GM20431 (cell line): ENCODE measurements around the gene ATL2.
"Not testable (repeated sequence)": the region's sequence is repeated elsewhere in the genome, so short reads cannot be mapped to it uniquely, and the experiment has no call there.

Experiments used
- in situ Hi-C: fragments of 300-500 bp; cut with MseI, MboI; formaldehyde crosslinking; loops from one replicate; pipeline ENCODE4 v1.15.0; 2020; ENCODE audit warnings: low sequenced_read_pairs; ENCODE audit not compliant: unreplicated experiment

ATL2 gene

GRCh38 chr2:38394041-38394440 is 17.0 kb upstream of the ATL2 start:
- in situ Hi-C loops, result no loop called here

DNA sequence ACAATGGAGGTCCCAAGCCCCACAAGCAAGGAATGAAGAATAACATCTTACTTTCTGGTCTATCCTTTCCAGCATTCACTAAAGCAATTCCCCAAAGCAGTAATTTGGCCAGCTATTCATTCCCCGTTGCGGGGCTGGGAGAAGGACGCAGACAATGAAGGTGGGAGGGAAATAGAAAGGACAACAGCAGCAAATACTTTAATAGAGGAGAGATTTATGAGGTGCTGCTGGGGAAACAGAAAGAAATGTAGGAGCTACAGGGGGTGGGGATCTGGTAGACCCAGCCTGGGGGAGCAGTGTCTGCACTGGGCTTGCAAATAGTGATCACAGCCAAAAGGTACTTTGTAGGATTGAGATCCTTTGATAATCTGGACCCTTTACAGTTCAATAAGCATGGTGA is 13.9 kb upstream of the ATL2 start:
- in situ Hi-C loops, result no loop called here

GRCh38 chr2:38387887-38388286 is 10.8 kb upstream of the ATL2 start:
- in situ Hi-C loops, result no loop called here

GRCh38 chr2:38386821-38387220 is 9.7 kb upstream of the ATL2 start:
- in situ Hi-C loops, result no loop called here

- in situ Hi-C loops, result no loop called here
Measured at GRCh38 chr2:38386377-38386776, 9.3 kb upstream of the ATL2 start.

DNA sequence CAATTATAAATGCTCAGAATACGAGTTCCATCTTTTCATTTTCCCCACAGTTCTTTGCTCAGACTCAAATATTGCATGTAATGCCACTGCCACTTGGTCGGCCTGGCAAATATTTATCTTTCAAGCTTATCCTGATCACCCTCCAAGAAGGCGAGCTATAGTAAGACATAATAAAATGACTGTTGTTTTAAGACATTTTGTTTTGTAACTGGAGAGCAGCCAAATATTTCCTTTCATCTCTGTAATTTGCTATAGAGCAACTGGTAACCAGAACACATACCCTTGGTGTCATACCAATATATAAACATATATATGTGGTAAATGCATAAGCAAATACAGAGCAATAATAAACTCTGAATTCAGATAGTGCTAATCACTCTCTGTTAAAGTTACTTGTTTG is 7.3 kb upstream of the ATL2 start:
- in situ Hi-C loops, result no loop called here

GRCh38 chr2:38383741-38384140 is 6.7 kb upstream of the ATL2 start:
- in situ Hi-C loops, result not testable (repeated sequence)

GRCh38 chr2:38381381-38382143 is 4.5 kb upstream of the ATL2 start:
- in situ Hi-C loops, result no loop called here

DNA sequence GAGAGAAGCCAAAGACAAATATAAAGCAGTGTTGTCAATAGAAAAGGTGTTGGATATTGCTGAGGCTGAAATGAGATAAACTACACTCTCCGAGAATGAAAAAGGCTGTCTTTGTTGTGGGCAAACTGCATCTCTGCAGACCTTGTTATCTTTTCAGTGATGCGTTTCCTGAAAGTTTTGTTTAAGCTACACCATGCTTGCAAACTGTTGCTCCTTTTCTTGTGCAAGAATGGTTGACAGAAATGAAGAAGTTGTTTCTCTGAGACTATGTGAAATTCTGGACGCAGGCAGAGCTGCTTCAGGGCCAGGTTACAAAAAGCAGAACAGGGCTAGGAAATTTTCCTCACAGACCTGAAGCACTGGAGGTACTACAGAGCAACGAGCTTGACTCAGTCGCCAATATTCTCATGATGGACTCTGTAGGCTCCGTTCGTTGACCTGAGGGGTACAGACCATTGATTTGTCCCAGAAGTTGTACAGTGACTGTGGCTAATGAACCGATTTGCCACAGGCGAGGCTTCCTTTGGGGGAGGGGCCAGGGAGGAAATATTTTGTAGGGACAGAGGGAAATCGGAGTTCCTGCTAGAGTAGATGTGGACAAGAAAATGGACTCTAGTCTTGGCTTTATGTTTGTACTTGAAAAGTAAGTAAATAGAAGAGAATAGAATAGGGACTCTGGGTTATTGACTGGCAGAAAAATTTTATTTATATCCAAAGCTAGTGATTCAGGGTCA is 3.5 kb upstream of the ATL2 start:
- in situ Hi-C loops, result no loop called here

DNA sequence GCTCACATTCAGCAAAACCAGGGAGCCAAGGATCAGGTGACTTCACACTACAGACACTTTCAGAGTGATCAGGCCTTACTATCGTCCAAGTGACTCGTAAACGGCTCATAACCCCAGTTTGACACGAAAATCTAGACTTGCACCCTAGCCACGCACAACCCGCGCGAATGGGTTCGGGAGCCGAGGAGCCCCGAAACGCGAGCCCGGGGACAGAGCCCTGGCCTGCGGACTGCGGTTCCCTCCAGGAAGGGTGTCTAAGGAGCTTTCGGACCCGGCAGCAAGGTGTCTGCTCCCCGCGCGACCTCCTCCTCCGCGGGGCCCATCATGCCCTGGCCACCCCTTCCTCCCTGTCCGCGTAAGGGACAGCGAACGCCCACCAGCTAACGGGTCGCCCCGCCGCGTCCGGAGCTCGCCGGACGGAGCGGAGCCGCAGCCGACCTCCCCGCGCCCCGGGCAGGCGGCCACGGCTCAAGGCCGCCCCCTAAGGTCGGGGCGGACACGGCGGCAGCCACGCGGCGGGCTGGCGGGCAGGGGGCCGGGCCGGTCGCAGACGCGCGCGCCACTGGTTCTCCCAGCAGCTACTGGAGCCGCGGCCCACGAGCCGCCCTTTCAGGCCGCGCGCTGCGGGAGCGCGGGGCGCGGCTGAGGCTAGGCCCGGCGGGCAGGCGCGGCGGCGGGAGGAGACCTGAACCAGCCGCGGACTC is 575 bp downstream of the ATL2 start:
- in situ Hi-C loops, result no loop called here

GRCh38 chr2:38375696-38376345 is 1.3 kb downstream of the ATL2 start:
- in situ Hi-C loops, result no loop called here

DNA sequence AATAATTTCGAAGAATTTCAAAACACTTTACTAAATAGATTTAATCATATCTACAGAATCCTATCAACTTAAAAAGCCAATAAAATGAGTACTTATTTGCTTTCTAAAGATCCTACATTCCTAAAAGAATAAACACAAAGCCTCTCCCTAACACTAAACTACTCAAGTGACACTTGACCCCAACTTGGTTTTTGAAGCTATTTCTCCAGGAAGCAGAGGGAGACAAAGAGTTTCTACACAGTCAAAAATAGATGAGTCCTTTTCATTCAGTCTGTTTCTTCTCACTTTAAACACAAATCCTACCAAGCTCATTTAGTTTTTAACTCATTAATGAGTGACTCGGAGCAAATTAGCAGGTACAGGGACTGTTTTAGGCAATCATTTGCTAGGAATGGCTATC is 2.1 kb downstream of the ATL2 start:
- in situ Hi-C loops, result no loop called here

DNA sequence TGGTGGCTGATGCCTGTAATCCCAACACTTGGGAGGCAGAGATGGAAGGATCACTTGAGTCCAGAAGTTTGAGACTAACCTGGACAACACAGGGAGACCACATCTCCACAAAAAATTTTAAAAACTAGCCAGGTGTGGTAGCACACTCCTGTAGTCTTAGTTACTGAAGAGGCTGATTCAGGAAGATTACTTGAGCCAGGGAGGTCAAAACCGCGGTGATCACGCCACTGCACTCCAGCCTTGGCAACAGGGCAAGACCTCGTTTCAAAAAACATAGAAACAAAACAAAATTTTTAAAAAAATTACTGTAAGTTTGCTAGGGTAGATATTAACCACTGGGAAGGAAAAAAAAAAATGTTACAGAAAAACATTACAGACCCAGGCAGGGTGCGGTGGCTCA is 5.8 kb downstream of the ATL2 start:
- in situ Hi-C loops, result no loop called here

GRCh38 chr2:38370664-38371063 is 6.4 kb downstream of the ATL2 start:
- in situ Hi-C loops, result no loop called here

DNA sequence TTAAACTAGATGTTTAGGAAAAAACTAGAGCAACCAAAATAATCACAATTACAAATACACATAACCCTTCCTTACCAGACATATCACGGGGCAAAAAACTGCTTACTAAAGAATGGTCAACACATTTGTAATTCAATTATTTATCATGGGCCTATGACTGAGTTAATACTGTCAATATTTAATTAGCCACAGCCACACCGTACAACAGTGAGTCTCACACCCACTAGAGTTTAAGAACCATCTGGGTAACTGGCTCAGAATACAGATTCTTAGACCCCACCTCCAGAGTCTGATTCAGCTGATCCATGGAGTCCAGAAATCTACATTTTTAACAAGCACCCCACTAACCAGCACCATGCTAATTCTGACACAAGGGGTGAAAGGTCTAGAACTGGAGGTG is 14.8 kb downstream of the ATL2 start:
- in situ Hi-C loops, result no loop called here

DNA sequence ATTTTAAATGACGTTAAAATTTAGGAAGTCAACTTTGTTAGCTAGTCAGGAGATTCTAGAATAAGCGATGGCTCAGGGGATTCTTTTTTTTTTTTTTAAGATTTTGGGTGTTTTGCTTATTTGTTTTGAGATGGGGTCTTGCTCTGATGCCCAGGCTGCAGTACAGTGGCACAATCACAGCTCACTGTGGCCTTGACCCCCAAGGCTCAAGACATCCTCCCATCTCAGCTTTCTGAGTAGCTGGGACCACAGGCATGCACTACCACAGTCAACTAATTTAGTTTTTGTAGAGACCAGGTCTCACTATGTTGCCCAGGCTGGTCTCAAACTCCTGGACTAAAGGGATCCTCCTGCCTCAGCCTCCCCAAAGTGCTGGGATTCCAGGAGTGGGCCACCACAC is 16.9 kb downstream of the ATL2 start:
- in situ Hi-C loops, result no loop called here

- in situ Hi-C loops, result no loop called here
Measured at GRCh38 chr2:38353402-38353801, 23.7 kb downstream of the ATL2 start.

- in situ Hi-C loops, result no loop called here
Measured at GRCh38 chr2:38352336-38352735, 24.7 kb downstream of the ATL2 start.

- in situ Hi-C loops, result no loop called here
Measured at GRCh38 chr2:38345323-38346038, 31.6 kb downstream of the ATL2 start.

DNA sequence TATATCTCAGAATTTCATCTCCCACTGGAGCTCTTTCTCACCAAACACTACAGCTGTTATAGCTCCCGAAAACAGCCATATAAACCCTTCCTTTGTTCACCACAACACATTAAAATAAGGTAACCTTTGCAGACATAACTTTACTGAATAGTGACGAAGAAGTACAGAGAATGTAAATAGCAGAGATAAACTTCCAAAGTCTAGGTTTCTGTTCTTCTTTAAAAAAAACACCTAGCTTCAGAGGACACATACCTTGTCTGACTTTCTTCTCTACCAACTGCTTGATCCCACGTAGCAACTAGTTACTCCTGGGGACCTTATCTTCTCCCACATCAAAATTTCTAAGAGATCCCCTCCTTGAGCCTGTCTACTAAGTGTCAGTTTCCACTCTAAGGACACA is 32.3 kb downstream of the ATL2 start:
- in situ Hi-C loops, result no loop called here
